Stomach (tissue), 4 donors: Measurements from ENCODE around the gene CDH18.

Source experiments
- EP300 ChIP-seq: sonication (generic); formaldehyde crosslinking; IDR thresholded peaks from one replicate; pipeline ENCODE4 v1.6.1; 2017; ENCODE audit warnings: antibody characterized with exemption
- POLR2A ChIP-seq, 4 donors: fragments of 450-650 bp; IDR thresholded peaks; one replicate each; pipeline ENCODE4 v1.6.1; 2016; ENCODE audit warnings: antibody characterized with exemption in 4 of 4, control low read depth in 2 of 4, mild to moderate bottlenecking in 1 of 4, moderate library complexity in 1 of 4
- POLR2AphosphoS5 ChIP-seq, 3 donors: sonication (generic); formaldehyde crosslinking; IDR thresholded peaks; one replicate each; pipeline ENCODE4 v1.6.1; 2016; ENCODE audit warnings: antibody characterized with exemption in 3 of 3
- TF ChIP-seq, protein P1 (sequence below), 7 experiments: fragments of 450-650 bp in 4 of 7; fragments of 200-600 bp in 3 of 7; sonication (generic) in 3 of 7; IDR thresholded peaks; one replicate each; pipeline ENCODE4 v1.5.1; 2016 to 2019; ENCODE audit warnings: antibody characterized with exemption in 7 of 7, control low read depth in 2 of 7, mild to moderate bottlenecking in 1 of 7

DNA sequence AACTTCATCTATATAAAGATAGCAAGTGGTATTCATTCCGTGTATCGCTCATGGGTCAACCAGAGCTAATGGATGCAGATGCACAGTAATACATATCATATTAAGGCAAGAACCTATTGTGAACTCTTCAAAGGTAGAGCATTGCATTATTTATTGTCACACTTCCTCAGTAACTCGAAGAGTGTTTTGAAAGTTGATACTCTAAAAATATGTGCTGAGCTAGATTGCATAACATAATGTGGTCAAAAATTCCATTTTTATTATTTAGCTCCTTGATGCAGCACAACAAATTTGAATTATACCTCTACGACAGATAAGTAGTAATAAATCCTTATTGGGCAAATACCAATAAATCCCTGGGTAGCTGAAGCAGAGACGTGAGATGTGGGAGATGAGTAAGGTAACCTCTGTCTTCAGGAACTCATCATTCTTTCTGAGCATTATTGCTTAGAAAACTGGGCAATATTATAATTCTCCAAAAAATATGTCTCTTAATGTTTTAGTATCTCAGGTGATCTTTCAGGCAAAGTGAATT is 70.3 kb downstream of the CDH18 start:
- TF ChIP-seq, protein P1, sequence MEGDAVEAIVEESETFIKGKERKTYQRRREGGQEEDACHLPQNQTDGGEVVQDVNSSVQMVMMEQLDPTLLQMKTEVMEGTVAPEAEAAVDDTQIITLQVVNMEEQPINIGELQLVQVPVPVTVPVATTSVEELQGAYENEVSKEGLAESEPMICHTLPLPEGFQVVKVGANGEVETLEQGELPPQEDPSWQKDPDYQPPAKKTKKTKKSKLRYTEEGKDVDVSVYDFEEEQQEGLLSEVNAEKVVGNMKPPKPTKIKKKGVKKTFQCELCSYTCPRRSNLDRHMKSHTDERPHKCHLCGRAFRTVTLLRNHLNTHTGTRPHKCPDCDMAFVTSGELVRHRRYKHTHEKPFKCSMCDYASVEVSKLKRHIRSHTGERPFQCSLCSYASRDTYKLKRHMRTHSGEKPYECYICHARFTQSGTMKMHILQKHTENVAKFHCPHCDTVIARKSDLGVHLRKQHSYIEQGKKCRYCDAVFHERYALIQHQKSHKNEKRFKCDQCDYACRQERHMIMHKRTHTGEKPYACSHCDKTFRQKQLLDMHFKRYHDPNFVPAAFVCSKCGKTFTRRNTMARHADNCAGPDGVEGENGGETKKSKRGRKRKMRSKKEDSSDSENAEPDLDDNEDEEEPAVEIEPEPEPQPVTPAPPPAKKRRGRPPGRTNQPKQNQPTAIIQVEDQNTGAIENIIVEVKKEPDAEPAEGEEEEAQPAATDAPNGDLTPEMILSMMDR (IDR thresholded peaks at IDR 0.05), result no peak
- TF ChIP-seq POLR2AphosphoS5 (IDR thresholded peaks at IDR 0.05) (no peak), POLR2A (IDR thresholded peaks at IDR 0.05) (no peak), EP300 (no peak)
